HG02759 (cell line): ENCODE measurements around the gene OR10A7.
"Not testable (repeated sequence)": the region's sequence is repeated elsewhere in the genome, so short reads cannot be mapped to it uniquely, and the experiment has no call there.

Experiments used
- ATAC-seq: cut with Tn5 transposase; IDR thresholded peaks from one replicate; pipeline ENCODE4 v1.9.1; 2021; ENCODE audit warnings: mild to moderate bottlenecking, moderate library complexity; ENCODE audit not compliant: unreplicated experiment

Gene OR10A7

GRCh38 chr12:55220725-55221124, at the start of gene OR10A7:
Gene OR10A7 (plus strand): TSS chr12:55221025. CDS start chr12:55221025, 0 bp downstream.
- ATAC-seq: no peak

GRCh38 chr12:55171445-55171844, 49.4 kb upstream of the OR10A7 start:
- no peak for ATAC-seq

DNA sequence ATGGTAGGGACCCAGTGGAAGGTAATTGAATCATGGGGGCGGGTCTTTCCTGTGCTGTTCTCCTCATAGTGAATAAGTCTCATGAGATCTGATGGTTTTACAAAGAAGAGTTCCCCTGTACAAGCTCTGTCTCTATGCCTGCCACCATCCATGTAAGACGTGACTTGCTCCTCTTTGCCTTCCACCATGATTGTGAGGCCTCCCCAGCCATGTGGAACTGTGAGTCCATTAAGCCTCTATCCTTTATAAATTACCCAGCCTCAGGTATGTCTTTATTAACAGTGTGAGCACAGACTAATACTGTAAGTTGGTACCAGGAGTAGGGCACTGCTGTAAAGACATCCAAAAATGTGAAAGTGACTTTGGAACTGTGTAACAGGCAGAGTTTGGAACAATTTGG, 49.0 kb upstream of the OR10A7 start:
- ATAC-seq: not testable (repeated sequence)

- no peak for ATAC-seq
These were observed 48.1 kb upstream of the OR10A7 start for GRCh38 chr12:55172686-55173085.

DNA sequence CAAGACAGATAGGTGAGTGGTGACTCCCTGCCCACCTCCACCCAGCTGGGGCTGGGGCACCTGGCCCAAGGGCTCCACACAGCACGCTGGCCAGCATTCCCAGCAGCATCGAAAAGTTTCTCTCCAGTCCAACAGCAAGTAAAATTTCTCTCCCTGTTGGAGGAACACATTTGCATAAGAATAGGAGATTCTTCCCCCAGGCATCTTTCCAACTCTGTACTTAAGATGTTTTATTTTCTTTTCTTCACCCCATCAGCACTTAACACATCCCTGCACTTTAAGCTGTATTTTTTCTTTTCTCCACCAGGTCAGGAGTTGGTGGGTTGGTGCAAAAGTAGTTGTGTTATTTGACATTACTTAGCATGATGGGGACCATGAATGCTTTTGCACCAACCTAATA, 47.4 kb upstream of the OR10A7 start:
- ATAC-seq: no peak

GRCh38 chr12:55188573-55188972, 32.3 kb upstream of the OR10A7 start:
- no peak for ATAC-seq

- peak; percentile 64 for ATAC-seq
These were observed 31.8 kb upstream of the OR10A7 start for GRCh38 chr12:55188974-55189556.

DNA sequence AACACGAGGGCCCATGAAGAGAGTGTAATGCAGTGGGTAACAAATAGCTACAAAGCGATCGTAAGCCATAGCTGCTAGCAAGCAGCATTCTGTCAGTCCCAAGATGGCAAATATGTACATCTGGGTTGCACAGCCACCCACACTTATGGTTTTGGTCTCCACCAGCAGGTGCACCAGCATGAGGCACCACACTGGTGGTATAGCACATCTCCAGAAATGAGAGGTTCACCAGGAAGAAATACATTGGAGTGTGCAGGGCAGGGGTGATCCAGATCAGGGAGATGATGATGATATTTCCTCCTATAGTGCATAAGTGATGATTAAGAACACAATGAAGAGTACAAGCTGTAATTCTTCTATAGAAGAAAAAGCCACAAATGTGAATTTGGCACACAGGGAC, 26.4 kb upstream of the OR10A7 start:
- ATAC-seq: no peak

- no peak for ATAC-seq
These were observed 5.7 kb downstream of the OR10A7 start for GRCh38 chr12:55226523-55226922.

GRCh38 chr12:55227643-55228042, 6.8 kb downstream of the OR10A7 start:
- ATAC-seq: no peak

- ATAC-seq: no peak
These were observed 23.5 kb downstream of the OR10A7 start, which contains the start of gene OR6C74 for GRCh38 chr12:55244309-55244708. Gene OR6C74 (plus strand): TSS chr12:55244609. CDS start chr12:55247288, 2,679 bp downstream.

DNA sequence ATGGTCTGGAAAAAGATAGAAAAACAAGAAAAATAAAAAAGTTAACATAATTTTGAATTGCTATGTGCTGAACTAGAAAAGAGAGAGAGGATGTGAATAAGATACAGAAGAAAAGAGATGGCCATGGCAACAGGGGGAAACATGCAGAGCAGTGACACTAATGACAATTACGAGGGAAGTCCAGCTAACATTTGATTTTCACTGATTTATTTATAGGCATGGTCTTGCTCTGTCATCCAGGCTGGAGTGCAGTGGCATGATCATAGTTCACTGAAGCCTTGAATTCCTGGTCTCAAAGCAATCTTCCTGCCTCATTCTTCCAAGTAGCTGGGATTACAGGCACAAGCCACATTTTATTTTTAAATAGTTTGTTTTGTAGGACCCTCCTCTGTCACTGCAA, 25.3 kb downstream of the OR10A7 start:
- no peak for ATAC-seq

DNA sequence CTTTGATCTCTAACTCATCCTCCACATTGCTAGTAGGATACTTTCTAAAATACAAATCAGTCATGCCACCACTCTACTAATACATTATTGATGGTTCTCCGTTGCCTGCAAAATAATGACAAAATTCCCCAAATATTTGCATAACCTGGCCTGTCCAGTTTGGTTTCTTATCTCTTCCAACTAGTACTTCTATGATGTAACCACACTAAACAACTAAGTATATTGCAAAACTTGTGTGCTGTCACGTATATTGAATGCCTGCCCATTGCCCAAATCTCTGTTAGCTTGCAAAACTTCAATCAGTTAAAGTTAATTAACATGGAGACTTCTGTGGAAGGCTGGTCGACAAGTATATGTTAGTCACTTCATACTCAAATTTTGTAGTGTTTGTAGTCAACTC, 30.1 kb downstream of the OR10A7 start:
- no peak for ATAC-seq

- no peak for ATAC-seq
These were observed 32.5 kb downstream of the OR10A7 start for GRCh38 chr12:55253281-55253680.

- ATAC-seq: no peak
These were observed 36.0 kb downstream of the OR10A7 start for GRCh38 chr12:55256831-55257230.

DNA sequence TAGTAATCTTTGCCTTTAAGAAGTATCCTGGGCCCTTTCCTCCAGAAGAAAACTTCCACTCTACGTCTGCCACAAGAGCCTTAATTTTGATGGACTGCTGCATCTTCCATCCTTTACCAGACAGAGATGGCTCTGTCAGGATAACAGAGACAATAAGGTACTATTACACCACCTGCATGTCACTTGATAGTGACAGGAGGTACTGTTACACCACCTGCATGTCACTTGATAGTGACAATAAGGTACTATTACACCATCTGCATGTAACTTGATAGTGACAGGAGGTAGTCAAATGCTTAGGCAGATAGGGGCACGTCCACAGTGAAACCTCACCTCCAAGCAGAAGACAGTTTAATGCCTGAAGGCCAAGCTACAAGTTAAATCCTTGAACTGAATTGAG, 37.5 kb downstream of the OR10A7 start:
- ATAC-seq: no peak
